Osteoblast (primary cell): ENCODE results near the gene KLHL21. TPM values are rescaled to one million over a fixed set of nuclear protein-coding genes. Genes with fewer than 3 reads are reported as not detected.

Experiments used
- DNase-seq: peaks from one replicate; pipeline ENCODE4 v3.0.0; 2011; ENCODE audit warnings: low spot score, mixed read lengths; ENCODE audit not compliant: insufficient read length; ENCODE audit errors: missing footprints
- H2AFZ ChIP-seq: 2 replicates; pipeline ENCODE4 v1.6.0; 2011; ENCODE audit warnings: mild to moderate bottlenecking, low read length
- H3K27ac ChIP-seq: 2 replicates; pipeline ENCODE4 v1.5.1; 2011; ENCODE audit warnings: mild to moderate bottlenecking, low read depth, low read length, moderate library complexity
- H3K27me3 ChIP-seq: 2 replicates; pipeline ENCODE4 v1.6.0; 2012; ENCODE audit warnings: mild to moderate bottlenecking, control low read depth, inconsistent platforms, low read length, moderate library complexity; ENCODE audit not compliant: insufficient read depth
- H3K36me3 ChIP-seq: 2 replicates; pipeline ENCODE4 v1.5.1; 2011; ENCODE audit warnings: mild to moderate bottlenecking, low read length, control low read depth, moderate library complexity; ENCODE audit not compliant: insufficient read depth
- H3K4me1 ChIP-seq: 2 replicates; pipeline ENCODE4 v1.5.1; 2011; ENCODE audit warnings: mild to moderate bottlenecking, low read length, control low read depth, moderate library complexity; ENCODE audit not compliant: insufficient read depth
- H3K4me2 ChIP-seq: 2 replicates; pipeline ENCODE4 v1.6.0; 2011; ENCODE audit warnings: mild to moderate bottlenecking, low read length; ENCODE audit not compliant: insufficient read depth
- H3K4me3 ChIP-seq: fragments of 200-600 bp; sonication (generic); 3 replicates; pipeline ENCODE4 v1.5.1; 2012; ENCODE audit warnings: mild to moderate bottlenecking, low read length, inconsistent platforms; ENCODE audit not compliant: insufficient read depth
- H3K79me2 ChIP-seq: 2 replicates; pipeline ENCODE4 v1.6.0; 2012; ENCODE audit warnings: mild to moderate bottlenecking, low read length, control low read depth, inconsistent platforms; ENCODE audit not compliant: insufficient read depth
- H3K9me3 ChIP-seq: 2 replicates; pipeline ENCODE4 v1.5.1; 2011; ENCODE audit warnings: low read depth, low read length, control low read depth
- H4K20me1 ChIP-seq: 2 replicates; pipeline ENCODE4 v1.6.0; 2012; ENCODE audit warnings: mild to moderate bottlenecking, low read length, control low read depth; ENCODE audit not compliant: insufficient read depth
- CTCF ChIP-seq: IDR thresholded peaks from 2 replicates; pipeline ENCODE4 v1.5.1; 2011; ENCODE audit warnings: mild to moderate bottlenecking, low read depth, low read length, moderate library complexity; ENCODE audit errors: extremely low read depth
- total RNA-seq: library from RNA; depleted of rRNA; stranded (reverse); fragments of >200 nt; gene quantifications from 2 replicates; pipeline ENCODE4 v1.2.3, GENCODE V29; 2012

KLHL21 gene
- total RNA-seq, 1 donor: 86.1 TPM

- H3K9me3 ChIP-seq: no peaks in the 10 kb centered on the region
- peaks cover 82% of the 10 kb centered on the region for H3K79me2 ChIP-seq
- H3K4me3 ChIP-seq: no peak overlapping the region
- H3K4me2 ChIP-seq: no peak overlapping the region
- peaks cover 74% of the 10 kb centered on the region for H4K20me1 ChIP-seq
- H3K36me3 ChIP-seq: peaks cover 86% of the 10 kb centered on the region
- peak; percentile 36 for DNase-seq
- H3K27me3 ChIP-seq: no peaks in the 10 kb centered on the region
- no peaks in the 10 kb centered on the region for H3K4me1 ChIP-seq
- no peak overlapping the region for H3K27ac ChIP-seq
- no peak overlapping the region for H2AFZ ChIP-seq
- TF ChIP-seq CTCF: no peak
Observed at GRCh38 chr1:6593810-6594209, 8.9 kb downstream of the KLHL21 start.

- no peak overlapping the region for H2AFZ ChIP-seq
- peaks cover 92% of the 10 kb centered on the region for H3K36me3 ChIP-seq
- no peak overlapping the region for H3K27ac ChIP-seq
- H4K20me1 ChIP-seq: peaks cover 69% of the 10 kb centered on the region
- H3K4me1 ChIP-seq: no peaks in the 10 kb centered on the region
- H3K4me3 ChIP-seq: no peak overlapping the region
- DNase-seq: peak; percentile 26
- no peaks in the 10 kb centered on the region for H3K9me3 ChIP-seq
- H3K27me3 ChIP-seq: no peaks in the 10 kb centered on the region
- peaks cover 76% of the 10 kb centered on the region for H3K79me2 ChIP-seq
- TF ChIP-seq CTCF: no peak
- no peak overlapping the region for H3K4me2 ChIP-seq
Observed at GRCh38 chr1:6592865-6593593, 9.6 kb downstream of the KLHL21 start.

DNA sequence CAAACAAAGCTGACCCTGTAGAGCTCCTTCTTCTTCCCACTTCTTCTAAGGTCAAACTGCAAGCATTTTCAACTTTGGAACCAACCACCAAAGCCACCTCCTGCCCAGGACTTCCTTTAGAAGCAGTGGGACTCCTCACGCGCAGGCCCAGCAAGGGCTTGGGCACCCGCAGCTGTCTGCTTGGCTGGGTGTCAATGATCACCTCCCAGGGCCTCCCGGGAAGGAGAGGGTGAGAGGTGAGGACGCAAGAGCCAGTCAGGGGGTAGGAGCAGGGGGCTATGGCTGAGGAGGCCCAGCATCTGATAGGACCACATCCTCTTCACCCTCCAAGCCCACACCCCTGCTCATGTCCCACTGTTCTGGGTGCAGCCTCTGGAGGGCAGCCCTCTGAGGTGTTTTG, 10.2 kb downstream of the KLHL21 start:
- Histone ChIP-seq H3K36me3 (peaks cover 90% of the 10 kb centered on the region), H3K79me2 (peaks cover 70% of the 10 kb centered on the region), H3K4me2 (no peak overlapping the region), H2AFZ (no peak overlapping the region), H3K27ac (no peak overlapping the region), H4K20me1 (peaks cover 67% of the 10 kb centered on the region), H3K27me3 (no peaks in the 10 kb centered on the region), H3K9me3 (no peaks in the 10 kb centered on the region), H3K4me1 (no peaks in the 10 kb centered on the region), H3K4me3 (no peak overlapping the region)
- peak; percentile 71 for DNase-seq
- no peak for TF ChIP-seq CTCF

DNA sequence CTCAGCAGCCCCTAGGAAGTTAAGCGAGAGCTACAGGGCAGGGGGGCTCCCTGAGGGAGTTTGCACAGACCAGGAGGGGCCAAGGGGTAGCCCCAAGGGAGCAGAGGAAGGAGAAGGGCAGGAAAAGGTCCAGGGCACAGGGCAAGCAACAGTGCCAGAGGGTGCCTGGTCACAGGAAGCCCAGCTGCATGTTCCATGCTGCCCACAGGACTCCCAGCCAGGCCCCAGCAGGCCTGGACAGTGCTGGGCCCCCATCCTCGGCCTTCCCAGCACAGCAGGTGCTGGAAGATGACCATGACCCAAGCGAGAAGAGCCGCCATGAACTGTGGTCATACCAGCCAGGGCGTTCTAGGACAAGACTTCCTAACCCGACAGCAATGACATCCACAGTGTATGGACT, 11.0 kb downstream of the KLHL21 start:
- no peak overlapping the region for H3K27ac ChIP-seq
- H3K27me3 ChIP-seq: no peaks in the 10 kb centered on the region
- H4K20me1 ChIP-seq: peaks cover 59% of the 10 kb centered on the region
- peaks cover 62% of the 10 kb centered on the region for H3K79me2 ChIP-seq
- H3K4me2 ChIP-seq: no peak overlapping the region
- H3K9me3 ChIP-seq: no peaks in the 10 kb centered on the region
- peaks cover 82% of the 10 kb centered on the region for H3K36me3 ChIP-seq
- H3K4me3 ChIP-seq: no peak overlapping the region
- peak; percentile 62 for DNase-seq
- no peak overlapping the region for H2AFZ ChIP-seq
- TF ChIP-seq CTCF: no peak
- H3K4me1 ChIP-seq: no peaks in the 10 kb centered on the region
